Astrocyte (in vitro differentiated cells and primary cell): ENCODE results near the gene SERPINB3. TPM values are rescaled to one million over a fixed set of nuclear protein-coding genes. Genes with fewer than 3 reads are reported as not detected.

Experiments
- DNase-seq: peaks from one replicate; pipeline ENCODE4 v3.0.0-alpha.2; 2010; ENCODE audit warnings: low read depth
- FAIRE-seq: peaks from 2 replicates; lab custom pipeline; 2011; peaks lifted over from hg19 to GRCh38; lab: Jason Lieb, UNC
- H2AFZ ChIP-seq: 2 replicates; pipeline ENCODE4 v1.6.0; 2012; ENCODE audit warnings: low read depth, low read length, inconsistent platforms
- H3K27ac ChIP-seq: 2 replicates; pipeline ENCODE4 v1.5.1; 2011; ENCODE audit warnings: low read depth, low read length, inconsistent platforms
- H3K27me3 ChIP-seq: 2 replicates; pipeline ENCODE4 v1.6.0; 2011; ENCODE audit warnings: low read length, inconsistent platforms; ENCODE audit not compliant: insufficient read depth
- H3K36me3 ChIP-seq: 2 replicates; pipeline ENCODE4 v1.5.1; 2011; ENCODE audit warnings: low read length, inconsistent platforms; ENCODE audit not compliant: insufficient read depth
- H3K4me1 ChIP-seq: 2 replicates; pipeline ENCODE4 v1.5.1; 2011; ENCODE audit warnings: low read length, inconsistent platforms; ENCODE audit not compliant: insufficient read depth
- H3K4me2 ChIP-seq: 2 replicates; pipeline ENCODE4 v1.6.0; 2012; ENCODE audit warnings: low read length, inconsistent platforms
- H3K4me3 ChIP-seq: 2 replicates; pipeline ENCODE4 v1.5.1; 2011; ENCODE audit warnings: low read depth, mild to moderate bottlenecking, low read length, inconsistent platforms; ENCODE audit not compliant: insufficient read depth
- H3K79me2 ChIP-seq: 2 replicates; pipeline ENCODE4 v1.6.0; 2012; ENCODE audit warnings: mild to moderate bottlenecking, low read length, inconsistent platforms; ENCODE audit not compliant: insufficient read depth
- H3K9ac ChIP-seq: 2 replicates; pipeline ENCODE4 v1.6.0; 2012; ENCODE audit warnings: mild to moderate bottlenecking, low read length, inconsistent platforms
- H3K9me3 ChIP-seq: 2 replicates; pipeline ENCODE4 v1.5.1; 2012; ENCODE audit warnings: low read depth, mild to moderate bottlenecking, low read length, inconsistent platforms; ENCODE audit not compliant: insufficient read depth
- H4K20me1 ChIP-seq: 2 replicates; pipeline ENCODE4 v1.6.0; 2012; ENCODE audit warnings: low read length, inconsistent platforms; ENCODE audit not compliant: insufficient read depth
- H3K27ac Mint-ChIP-seq: one replicate; pipeline ENCODE4 v1.8.0; 2021; ENCODE audit warnings: mild to moderate bottlenecking, mixed read lengths; ENCODE audit not compliant: unreplicated experiment
- H3K27me3 Mint-ChIP-seq: one replicate; pipeline ENCODE4 v1.8.0; 2021; ENCODE audit warnings: low read depth, mixed read lengths; ENCODE audit not compliant: unreplicated experiment
- H3K36me3 Mint-ChIP-seq: one replicate; pipeline ENCODE4 v1.8.0; 2021; ENCODE audit warnings: low read depth, mixed read lengths; ENCODE audit not compliant: unreplicated experiment
- H3K4me1 Mint-ChIP-seq: one replicate; pipeline ENCODE4 v1.8.0; 2021; ENCODE audit warnings: low read depth, mixed read lengths; ENCODE audit not compliant: unreplicated experiment
- H3K4me3 Mint-ChIP-seq: one replicate; pipeline ENCODE4 v1.8.0; 2021; ENCODE audit warnings: mild to moderate bottlenecking, moderate library complexity, mixed read lengths; ENCODE audit not compliant: unreplicated experiment
- H3K9me3 Mint-ChIP-seq: one replicate; pipeline ENCODE4 v1.8.0; 2021; ENCODE audit warnings: mild to moderate bottlenecking, mixed read lengths; ENCODE audit not compliant: unreplicated experiment
- EZH2 ChIP-seq: IDR thresholded peaks from 2 replicates; pipeline ENCODE4 v1.6.1; 2012; ENCODE audit warnings: mild to moderate bottlenecking, low read length, inconsistent platforms; ENCODE audit not compliant: insufficient read depth
- total RNA-seq: library from RNA; stranded (reverse); gene quantifications from 2 replicates; pipeline ENCODE4 v1.2.1, GENCODE V29; 2021
- TF ChIP-seq, protein P1 (sequence below): IDR thresholded peaks from 2 replicates; pipeline ENCODE4 v1.5.1; 2011; ENCODE audit warnings: low read depth, mild to moderate bottlenecking, inconsistent platforms, low read length, moderate library complexity; ENCODE audit not compliant: insufficient read depth

SERPINB3 gene
- total RNA-seq, 1 donor from 2014 or later = not detected

DNA sequence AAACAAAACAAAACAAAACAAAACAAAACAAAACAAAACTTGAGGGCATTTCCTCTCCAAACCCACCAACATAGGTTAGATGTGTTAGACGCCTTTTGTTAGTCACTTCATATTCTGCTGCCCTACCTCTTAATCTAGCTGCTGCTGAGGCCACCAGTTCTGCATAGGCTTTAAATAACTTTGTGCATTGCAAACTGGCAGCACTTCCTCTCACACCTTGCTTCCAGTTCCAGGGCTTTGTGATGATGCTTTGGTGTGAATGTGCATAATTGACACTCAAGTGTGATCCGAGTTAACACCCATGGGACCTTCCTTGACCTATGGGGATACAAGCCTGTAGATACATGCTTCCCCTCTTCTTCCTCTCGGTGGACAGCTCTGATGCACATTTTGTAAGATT is 38.8 kb upstream of the SERPINB3 start:
- Mint-ChIP-seq H3K4me3 (no peak overlapping the region), H3K9me3 (no peaks in the 10 kb centered on the region), H3K36me3 (no peaks in the 10 kb centered on the region), H3K27ac (no peak overlapping the region), H3K27me3 (no peaks in the 10 kb centered on the region), H3K4me1 (peaks cover 3% of the 10 kb centered on the region)
- no peak overlapping the region for H3K9ac ChIP-seq
- no peak overlapping the region for H3K4me3 ChIP-seq
- no peak overlapping the region for H2AFZ ChIP-seq
- DNase-seq = no peak
- H3K79me2 ChIP-seq = no peaks in the 10 kb centered on the region
- no peaks in the 10 kb centered on the region for H4K20me1 ChIP-seq
- no peaks in the 10 kb centered on the region for H3K27me3 ChIP-seq
- TF ChIP-seq, protein P1, sequence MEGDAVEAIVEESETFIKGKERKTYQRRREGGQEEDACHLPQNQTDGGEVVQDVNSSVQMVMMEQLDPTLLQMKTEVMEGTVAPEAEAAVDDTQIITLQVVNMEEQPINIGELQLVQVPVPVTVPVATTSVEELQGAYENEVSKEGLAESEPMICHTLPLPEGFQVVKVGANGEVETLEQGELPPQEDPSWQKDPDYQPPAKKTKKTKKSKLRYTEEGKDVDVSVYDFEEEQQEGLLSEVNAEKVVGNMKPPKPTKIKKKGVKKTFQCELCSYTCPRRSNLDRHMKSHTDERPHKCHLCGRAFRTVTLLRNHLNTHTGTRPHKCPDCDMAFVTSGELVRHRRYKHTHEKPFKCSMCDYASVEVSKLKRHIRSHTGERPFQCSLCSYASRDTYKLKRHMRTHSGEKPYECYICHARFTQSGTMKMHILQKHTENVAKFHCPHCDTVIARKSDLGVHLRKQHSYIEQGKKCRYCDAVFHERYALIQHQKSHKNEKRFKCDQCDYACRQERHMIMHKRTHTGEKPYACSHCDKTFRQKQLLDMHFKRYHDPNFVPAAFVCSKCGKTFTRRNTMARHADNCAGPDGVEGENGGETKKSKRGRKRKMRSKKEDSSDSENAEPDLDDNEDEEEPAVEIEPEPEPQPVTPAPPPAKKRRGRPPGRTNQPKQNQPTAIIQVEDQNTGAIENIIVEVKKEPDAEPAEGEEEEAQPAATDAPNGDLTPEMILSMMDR = no peak
- no peak for TF ChIP-seq EZH2
- H3K36me3 ChIP-seq = no peaks in the 10 kb centered on the region
- H3K4me2 ChIP-seq = no peak overlapping the region
- H3K4me1 ChIP-seq = no peaks in the 10 kb centered on the region
- no peak for FAIRE-seq
- H3K9me3 ChIP-seq = no peaks in the 10 kb centered on the region
- H3K27ac ChIP-seq = no peak overlapping the region

DNA sequence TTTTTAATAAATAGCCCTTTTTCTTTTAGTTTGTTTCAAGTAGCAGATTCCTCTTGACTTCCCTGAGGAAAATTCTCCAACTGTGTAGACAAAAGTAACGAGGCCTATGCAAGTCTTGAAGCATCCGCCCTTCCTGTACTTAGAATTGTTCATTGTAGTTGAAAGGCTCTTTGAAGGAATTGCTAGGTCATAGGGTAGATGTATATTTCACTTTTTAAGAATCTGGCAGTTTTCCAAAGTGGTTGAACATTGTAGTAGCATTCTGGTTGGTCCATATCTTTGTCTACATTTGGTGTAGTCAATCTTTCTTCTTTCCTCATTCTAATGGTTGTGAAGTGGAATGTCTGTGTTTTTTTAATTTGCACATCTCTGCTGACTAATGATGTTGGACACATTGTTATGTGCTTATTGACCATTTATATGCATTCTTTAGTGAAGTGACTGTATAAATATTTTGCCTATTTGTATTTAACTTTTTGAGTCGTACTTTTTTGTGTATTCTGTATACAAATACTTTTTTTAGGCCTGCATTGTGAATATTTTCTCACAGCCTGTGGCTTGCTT is 35.5 kb upstream of the SERPINB3 start:
- Histone ChIP-seq H3K9me3 (no peaks in the 10 kb centered on the region), H3K27ac (no peak overlapping the region), H3K79me2 (no peaks in the 10 kb centered on the region), H3K36me3 (no peaks in the 10 kb centered on the region), H4K20me1 (no peaks in the 10 kb centered on the region), H3K9ac (no peak overlapping the region), H3K4me1 (no peaks in the 10 kb centered on the region), H3K4me3 (no peak overlapping the region), H3K4me2 (no peak overlapping the region), H3K27me3 (no peaks in the 10 kb centered on the region), H2AFZ (no peak overlapping the region)
- H3K4me1 Mint-ChIP-seq = peaks cover 3% of the 10 kb centered on the region
- H3K36me3 Mint-ChIP-seq = no peaks in the 10 kb centered on the region
- DNase-seq = peak; percentile 36
- FAIRE-seq = no peak
- H3K9me3 Mint-ChIP-seq = no peaks in the 10 kb centered on the region
- no peak overlapping the region for H3K27ac Mint-ChIP-seq
- no peak overlapping the region for H3K4me3 Mint-ChIP-seq
- no peaks in the 10 kb centered on the region for H3K27me3 Mint-ChIP-seq
- TF ChIP-seq, protein P1 = no peak
- TF ChIP-seq EZH2 = no peak

DNA sequence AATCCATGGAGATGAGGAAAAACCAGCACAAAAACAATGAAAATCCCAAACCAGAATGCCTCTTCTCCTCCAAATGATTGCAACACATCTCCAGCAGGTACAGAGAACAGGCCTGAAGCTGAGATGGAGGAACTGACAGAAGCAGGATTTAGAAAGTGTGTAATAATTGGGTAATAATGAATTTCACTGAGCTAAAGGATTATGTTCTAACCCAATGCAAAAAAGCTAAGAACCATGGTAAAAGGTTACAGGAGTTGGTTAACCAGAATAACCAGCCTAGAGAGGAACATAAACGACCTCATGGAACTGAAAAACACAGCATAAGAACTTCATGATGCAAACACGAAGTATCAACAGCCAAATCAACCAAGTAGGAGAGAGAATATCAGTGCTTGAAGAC is 27.4 kb upstream of the SERPINB3 start:
- Mint-ChIP-seq H3K27me3 (no peaks in the 10 kb centered on the region), H3K4me3 (no peak overlapping the region), H3K9me3 (peaks cover 6% of the 10 kb centered on the region), H3K36me3 (no peaks in the 10 kb centered on the region), H3K4me1 (peaks cover 8% of the 10 kb centered on the region), H3K27ac (no peak overlapping the region)
- Histone ChIP-seq H3K4me2 (no peak overlapping the region), H3K79me2 (no peaks in the 10 kb centered on the region), H3K9ac (no peak overlapping the region), H3K4me1 (no peaks in the 10 kb centered on the region), H2AFZ (no peak overlapping the region), H3K9me3 (no peaks in the 10 kb centered on the region), H3K27me3 (no peaks in the 10 kb centered on the region), H3K36me3 (no peaks in the 10 kb centered on the region), H4K20me1 (no peaks in the 10 kb centered on the region), H3K27ac (no peak overlapping the region), H3K4me3 (no peak overlapping the region)
- no peak for TF ChIP-seq EZH2
- TF ChIP-seq, protein P1 = no peak
- no peak for DNase-seq
- no peak for FAIRE-seq
